ENCODE measurements around the gene OSCAR.

The OSCAR gene

DNA sequence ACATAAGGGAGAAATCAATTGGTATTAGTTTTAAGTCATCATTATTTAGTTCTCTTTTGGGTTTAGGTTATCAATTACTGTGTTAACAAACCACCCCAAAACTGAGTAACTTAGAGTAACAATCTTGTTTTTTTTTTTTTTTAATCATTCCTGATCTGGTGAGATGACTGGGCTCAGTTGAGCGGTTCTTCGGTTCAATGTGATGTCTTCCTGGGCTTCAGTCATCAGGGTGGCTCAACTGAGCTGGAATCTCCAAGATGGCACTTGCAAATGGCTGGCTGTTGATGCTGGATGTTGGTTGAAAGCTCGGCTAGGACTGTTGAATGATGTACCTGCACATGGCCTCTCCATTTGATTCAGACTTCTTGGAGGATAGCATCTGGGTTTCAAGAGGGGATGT, 16.2 kb downstream of the OSCAR start:
- DNase-seq: no peak

GRCh38 chr19:54081032-54081431, 19.6 kb downstream of the OSCAR start, which contains the start of gene TARM1:
Gene TARM1 (minus strand): TSS chr19:54081365. CDS start chr19:54081340, 25 bp downstream.
- DNase-seq: no peak

DNA sequence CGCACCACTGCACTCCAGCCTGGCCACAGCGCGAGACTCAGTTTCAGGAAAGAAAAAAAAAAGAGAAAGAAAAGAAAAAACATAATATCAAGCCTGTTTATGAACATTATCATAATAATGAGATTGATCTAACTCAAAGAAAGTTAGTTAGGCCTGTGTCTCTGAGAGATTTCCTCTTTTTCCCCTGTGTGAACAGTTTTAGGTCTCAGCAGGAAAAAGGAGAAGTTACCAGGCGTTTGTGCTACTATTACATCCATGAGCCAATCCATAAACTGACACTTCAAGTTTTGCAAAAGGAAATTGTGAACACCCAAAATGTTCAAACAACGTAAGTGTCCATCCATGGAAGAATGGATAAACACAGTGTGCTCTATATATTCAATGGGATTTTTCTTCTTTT, 23.3 kb downstream of the OSCAR start:
- no peak for DNase-seq

- no peak for DNase-seq
Observed at GRCh38 chr19:54074851-54075250, 25.8 kb downstream of the OSCAR start.

DNA sequence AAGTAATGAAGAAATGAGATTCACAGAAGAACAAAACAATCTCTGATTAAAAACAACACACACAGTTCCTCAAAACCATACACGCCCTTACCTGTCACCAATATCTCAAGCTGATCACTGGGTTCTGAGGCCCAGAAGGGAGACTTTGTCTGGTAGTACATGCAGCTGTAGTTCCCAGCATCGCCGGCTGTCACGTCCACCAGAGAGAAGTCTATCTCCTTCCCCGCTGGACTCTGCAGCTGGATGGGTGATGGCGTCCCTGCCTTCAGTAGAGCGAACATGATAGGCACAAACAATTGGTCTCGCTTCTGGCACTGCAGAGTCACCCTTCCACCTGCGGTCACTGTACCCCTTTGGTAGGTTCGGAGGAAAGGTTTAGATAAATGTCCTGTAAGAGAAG, 26.8 kb downstream of the OSCAR start:
- DNase-seq: no peak

DNA sequence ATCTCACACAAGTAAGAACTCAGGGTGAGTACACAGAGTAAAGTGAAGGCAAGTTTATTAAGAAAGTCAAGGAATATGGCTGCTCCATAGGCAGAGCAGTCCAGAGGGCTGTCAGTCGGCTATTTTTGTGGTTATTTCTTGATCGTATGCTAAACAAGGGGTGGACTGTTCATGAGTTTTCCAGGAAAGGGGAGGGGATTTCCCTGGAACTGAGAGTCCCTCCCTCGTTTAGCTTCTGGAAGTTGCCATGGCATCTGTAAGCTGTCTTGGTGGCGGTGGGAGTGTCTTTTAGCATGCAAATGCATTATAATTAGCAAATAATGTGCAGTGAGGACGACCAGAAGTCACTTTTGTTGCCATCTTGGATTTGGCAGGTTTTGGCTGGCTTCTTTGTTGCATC, 31.1 kb downstream of the OSCAR start:
- no peak for DNase-seq

DNA sequence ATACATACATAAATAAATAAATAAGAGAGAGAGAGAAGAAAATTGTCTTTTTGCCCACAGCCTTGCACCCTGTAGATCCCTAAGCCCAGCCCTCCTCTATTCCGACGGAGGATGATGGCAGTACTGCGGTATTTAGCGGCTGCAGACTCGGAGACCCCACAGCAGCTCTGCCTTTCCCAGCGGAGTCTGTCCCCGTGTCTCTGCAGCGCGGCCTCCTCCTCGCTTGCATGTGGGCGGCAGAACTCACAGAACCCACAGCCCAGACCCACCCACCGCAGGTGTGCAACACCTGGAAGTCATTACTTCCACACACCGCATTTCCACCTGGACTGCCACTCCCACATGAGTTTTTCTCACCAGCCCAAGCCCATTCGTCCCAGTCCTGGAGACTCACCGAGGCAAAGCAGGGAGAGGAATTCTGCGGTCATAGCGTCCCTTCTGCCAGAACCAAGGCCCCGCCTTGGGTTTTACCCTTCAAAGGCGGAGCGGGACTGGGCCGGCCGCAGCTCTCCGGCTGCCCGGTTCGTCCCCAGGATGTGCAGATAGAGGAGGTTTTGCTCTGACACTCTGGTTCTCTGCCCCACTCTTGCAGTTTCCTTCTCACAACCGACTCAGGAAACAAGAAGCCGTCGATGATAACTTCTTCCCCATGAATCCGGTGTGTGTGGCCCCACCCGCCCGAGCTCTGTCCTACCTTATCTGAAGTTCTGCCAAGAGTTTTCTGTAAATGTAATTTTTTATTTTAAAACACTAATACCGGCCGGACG, 37.1 kb downstream of the OSCAR start, which contains the start of gene VSTM1:
VSTM1 (minus strand) TSS at position 548 of the 767 bp plus-strand sequence; CDS start at position 428, 120 bp downstream.
- DNase-seq: no peak

DNA sequence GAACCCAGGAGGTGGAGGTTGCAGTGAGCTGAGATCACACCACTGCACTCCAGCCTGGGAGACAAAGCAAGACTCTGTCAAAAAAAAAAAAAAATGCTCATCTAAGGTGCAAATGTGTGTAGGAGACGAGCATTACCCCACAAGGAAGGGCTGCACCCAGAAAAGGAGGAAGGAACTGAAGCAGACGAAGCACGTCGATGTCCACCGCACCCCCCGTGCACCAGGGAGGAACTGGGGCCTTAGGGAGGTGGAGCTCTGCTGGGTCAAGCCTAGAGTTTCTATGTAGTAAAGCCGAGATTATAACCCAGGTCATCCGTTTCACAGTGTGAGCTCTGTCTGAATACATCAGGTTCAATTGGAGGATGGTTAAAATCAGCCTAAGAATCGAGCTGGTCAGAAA, 38.0 kb downstream of the OSCAR start:
- DNase-seq: no peak

DNA sequence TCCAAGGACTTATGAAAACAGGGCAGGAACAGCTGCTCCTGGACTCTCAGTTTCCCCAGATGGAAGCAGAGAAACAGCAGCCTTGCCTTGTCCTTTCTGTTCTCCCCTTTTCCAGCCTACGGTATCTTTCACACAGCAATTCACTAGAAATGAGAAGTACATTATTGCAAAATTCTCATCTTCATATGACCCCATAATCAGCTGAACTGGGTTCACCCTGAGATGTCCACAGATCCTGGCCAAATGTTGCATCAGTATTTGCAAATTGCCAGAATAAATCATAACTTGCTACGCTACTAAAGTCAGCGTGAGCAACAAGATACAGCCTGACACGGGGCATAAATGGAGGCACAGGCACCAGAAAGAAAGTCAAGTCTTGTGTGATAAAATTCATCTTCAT, 53.0 kb downstream of the OSCAR start:
- DNase-seq: no peak

- no peak for DNase-seq
Observed at GRCh38 chr19:54045771-54046170, 54.8 kb downstream of the OSCAR start.
